Activated T-cell treated with anti-CD3 and anti-CD28 coated beads, Interleukin-2, amount 50 U/mL, for 72 hours (primary cell): ENCODE results near the gene IL24. TPM values are rescaled to one million over a fixed set of nuclear protein-coding genes. Genes with fewer than 3 reads are reported as not detected.
A peak's percentile ranks its signal among the peaks of the same experiment; 100 is the strongest.

ENCODE experiments used
- ATAC-seq, 2 donors: fragments of 150-1000 bp; cut with Tn5 transposase; replicated peaks in 1 of 2; 2 replicates each; pipeline ENCODE4 v1.10.0; 2021; ENCODE audit warnings: moderate library complexity in 2 of 2, mild to moderate bottlenecking in 1 of 2
- DNase-seq, 2 donors: peaks; one replicate each; pipeline ENCODE4 v3.0.0; 2021 to 2022; ENCODE audit warnings: mixed read lengths in 1 of 2
- H3K27ac Mint-ChIP-seq: one replicate; pipeline ENCODE4 v1.8.0; 2022; ENCODE audit warnings: mild to moderate bottlenecking, moderate library complexity, mixed read lengths
- H3K27me3 Mint-ChIP-seq: one replicate; pipeline ENCODE4 v1.8.0; 2022; ENCODE audit warnings: low read depth, mixed read lengths
- H3K36me3 Mint-ChIP-seq, 2 donors: one replicate each; pipeline ENCODE4 v1.8.0; 2022; ENCODE audit warnings: mixed read lengths in 2 of 2, mild to moderate bottlenecking in 1 of 2; ENCODE audit not compliant: insufficient read depth in 2 of 2
- H3K4me1 Mint-ChIP-seq: one replicate; pipeline ENCODE4 v1.8.0; 2022; ENCODE audit warnings: low read depth, mixed read lengths
- H3K4me3 Mint-ChIP-seq, 2 donors: one replicate each; pipeline ENCODE4 v1.8.0; 2022; ENCODE audit warnings: mild to moderate bottlenecking in 2 of 2, mixed read lengths in 2 of 2, moderate library complexity in 2 of 2
- H3K9me3 Mint-ChIP-seq, 2 donors: one replicate each; pipeline ENCODE4 v1.8.0; 2022; ENCODE audit warnings: mixed read lengths in 2 of 2
- total RNA-seq, 2 donors: library from RNA; stranded (reverse); gene quantifications; one replicate each; pipeline ENCODE4 v1.2.3, GENCODE V29; 2022

IL24 gene
- total RNA-seq, 2 donors from 2014 or later: 3.9 to 5.2 TPM

- Mint-ChIP-seq H3K36me3 (no peaks in the 10 kb centered on the region), H3K27me3 (peaks cover 6% of the 10 kb centered on the region), H3K9me3 (no peaks in the 10 kb centered on the region), H3K4me3 (no peak overlapping the region), H3K4me1 (peaks cover 27% of the 10 kb centered on the region), H3K27ac (no peak overlapping the region)
- no peak for ATAC-seq
- no peak for DNase-seq
Observed at GRCh38 chr1:206885341-206886060, 11.7 kb upstream of the IL24 start.

- H3K27ac Mint-ChIP-seq: no peak overlapping the region
- H3K9me3 Mint-ChIP-seq: no peaks in the 10 kb centered on the region
- H3K4me1 Mint-ChIP-seq: peaks cover 40% of the 10 kb centered on the region
- ATAC-seq: no peak
- no peaks in the 10 kb centered on the region for H3K36me3 Mint-ChIP-seq
- H3K4me3 Mint-ChIP-seq: no peak overlapping the region
- DNase-seq: no peak
- H3K27me3 Mint-ChIP-seq: peaks cover 6% of the 10 kb centered on the region
Observed at GRCh38 chr1:206886831-206887230, 10.4 kb upstream of the IL24 start.

GRCh38 chr1:206887701-206888100, 9.5 kb upstream of the IL24 start:
- no peaks in the 10 kb centered on the region for H3K9me3 Mint-ChIP-seq
- no peak for ATAC-seq
- no peaks in the 10 kb centered on the region for H3K36me3 Mint-ChIP-seq
- H3K4me1 Mint-ChIP-seq: peaks cover 48% of the 10 kb centered on the region
- H3K27ac Mint-ChIP-seq: no peak overlapping the region
- peaks cover 6% of the 10 kb centered on the region for H3K27me3 Mint-ChIP-seq
- H3K4me3 Mint-ChIP-seq: no peak overlapping the region
- DNase-seq: no peak

GRCh38 chr1:206890125-206891060, 6.8 kb upstream of the IL24 start:
- Mint-ChIP-seq H3K36me3 (no peaks in the 10 kb centered on the region), H3K4me1 (peaks cover 75% of the 10 kb centered on the region), H3K9me3 (no peaks in the 10 kb centered on the region), H3K27ac (peak overlapping the region; percentile 8), H3K4me3 (peak overlapping the region; percentile 45 to 65), H3K27me3 (no peaks in the 10 kb centered on the region)
- DNase-seq: peak in 1 of 2 donors; percentile 28
- ATAC-seq: peak; percentile 80

- Mint-ChIP-seq H3K27me3 (no peaks in the 10 kb centered on the region), H3K27ac (no peak overlapping the region), H3K4me3 (peak overlapping the region; percentile 45 to 65), H3K36me3 (no peaks in the 10 kb centered on the region), H3K4me1 (peaks cover 85% of the 10 kb centered on the region), H3K9me3 (no peaks in the 10 kb centered on the region)
- ATAC-seq (no peak), DNase-seq (no peak)
Observed at GRCh38 chr1:206891412-206891811, 5.8 kb upstream of the IL24 start.

- Mint-ChIP-seq H3K4me3 (no peak overlapping the region), H3K27me3 (no peaks in the 10 kb centered on the region), H3K9me3 (no peaks in the 10 kb centered on the region), H3K36me3 (no peaks in the 10 kb centered on the region), H3K4me1 (peaks cover 95% of the 10 kb centered on the region), H3K27ac (no peak overlapping the region)
- DNase-seq (no peak), ATAC-seq (no peak)
Observed at GRCh38 chr1:206892351-206892984, 4.8 kb upstream of the IL24 start.

- no peaks in the 10 kb centered on the region for H3K36me3 Mint-ChIP-seq
- H3K9me3 Mint-ChIP-seq: no peaks in the 10 kb centered on the region
- H3K4me1 Mint-ChIP-seq: peaks cover 98% of the 10 kb centered on the region
- DNase-seq (no peak), ATAC-seq (no peak)
- no peak overlapping the region for H3K4me3 Mint-ChIP-seq
- no peaks in the 10 kb centered on the region for H3K27me3 Mint-ChIP-seq
- H3K27ac Mint-ChIP-seq: no peak overlapping the region
Observed at GRCh38 chr1:206893380-206893779, 3.9 kb upstream of the IL24 start.

GRCh38 chr1:206895325-206895724, 1.9 kb upstream of the IL24 start:
- Mint-ChIP-seq H3K27me3 (no peaks in the 10 kb centered on the region), H3K4me1 (peaks cover 99% of the 10 kb centered on the region), H3K4me3 (no peak overlapping the region), H3K27ac (no peak overlapping the region), H3K9me3 (no peaks in the 10 kb centered on the region), H3K36me3 (no peaks in the 10 kb centered on the region)
- ATAC-seq (no peak), DNase-seq (no peak)

- Mint-ChIP-seq H3K4me1 (peaks cover 99% of the 10 kb centered on the region), H3K36me3 (no peaks in the 10 kb centered on the region), H3K4me3 (no peak overlapping the region), H3K27ac (no peak overlapping the region), H3K27me3 (no peaks in the 10 kb centered on the region), H3K9me3 (no peaks in the 10 kb centered on the region)
- DNase-seq (no peak), ATAC-seq (no peak)
Observed at GRCh38 chr1:206895837-206896242, 1.4 kb upstream of the IL24 start.

GRCh38 chr1:206896261-206896660, 982 bp upstream of the IL24 start:
- no peak overlapping the region for H3K27ac Mint-ChIP-seq
- no peak for ATAC-seq

GRCh38 chr1:206898089-206898914, 1.1 kb downstream of the IL24 start:
- Mint-ChIP-seq H3K27ac (peak overlapping the region; percentile 43), H3K27me3 (no peaks in the 10 kb centered on the region), H3K9me3 (no peaks in the 10 kb centered on the region), H3K4me3 (peak overlapping the region; percentile 37 to 77), H3K36me3 (peaks cover 0 to 5% of the 10 kb centered on the region in 2 donors), H3K4me1 (peaks cover 94% of the 10 kb centered on the region)
- DNase-seq (no peak), ATAC-seq (peak; percentile 12 to 21)

More at GRCh38 chr1:206896261-206896660, 982 bp upstream of the IL24 start:
- no peaks in the 10 kb centered on the region for H3K27me3 Mint-ChIP-seq
- peaks cover 98% of the 10 kb centered on the region for H3K4me1 Mint-ChIP-seq
- no peaks in the 10 kb centered on the region for H3K9me3 Mint-ChIP-seq
- H3K4me3 Mint-ChIP-seq: no peak overlapping the region
- no peaks in the 10 kb centered on the region for H3K36me3 Mint-ChIP-seq
- no peak for DNase-seq

- peak overlapping the region; percentile 37 to 77 for H3K4me3 Mint-ChIP-seq
- no peak for DNase-seq
- no peak overlapping the region for H3K27ac Mint-ChIP-seq
- no peaks in the 10 kb centered on the region for H3K9me3 Mint-ChIP-seq
- no peaks in the 10 kb centered on the region for H3K27me3 Mint-ChIP-seq
- peaks cover 0 to 8% of the 10 kb centered on the region in 2 donors for H3K36me3 Mint-ChIP-seq
- peaks cover 94% of the 10 kb centered on the region for H3K4me1 Mint-ChIP-seq
- ATAC-seq: no peak
Observed at GRCh38 chr1:206898915-206899431, 1.7 kb downstream of the IL24 start.
